ENCODE results near the gene SLX9. TPM values are rescaled to one million over a fixed set of nuclear protein-coding genes. Genes with fewer than 3 reads are reported as not detected.

Gene SLX9
- polyA plus RNA-seq, 12 donors, result 12.8 to 34.5 (median 15.4) TPM; not detected in 1

Other genes starting within 250 kb of the SLX9 start
- not detected for gene KRTAP10-12, start 242.9 kb upstream of the SLX9 start, polyA plus RNA-seq (ENCODE audit: insufficient read length in 12 of 12)
- gene TSPEAR, start 228.5 kb upstream of the SLX9 start, polyA plus RNA-seq (ENCODE audit: insufficient read length in 12 of 12), result 1 to 10 TPM in 3 of 12 donors, under 1 TPM in 6, not detected in 3; 0.05 to 9.3 (median 0.18) TPM
- gene UBE2G2, start 138.2 kb upstream of the SLX9 start, polyA plus RNA-seq (ENCODE audit: insufficient read length in 12 of 12), result 100 to 1,000 TPM in 6 of 12 donors, 10 to 100 TPM in 6; 63.0 to 863 (median 98.5) TPM
- 10 to 100 TPM in 11 of 12 donors, not detected in 1; 60.7 to 88.3 (median 66.5) TPM for gene SUMO3, start 122.0 kb upstream of the SLX9 start, polyA plus RNA-seq (ENCODE audit: insufficient read length in 12 of 12)
- gene PTTG1IP, start 66.3 kb upstream of the SLX9 start, polyA plus RNA-seq (ENCODE audit: insufficient read length in 12 of 12), result 100 to 1,000 TPM in 11 of 12 donors, not detected in 1; 115 to 170 (median 129) TPM
- gene ITGB2, start 19.1 kb upstream of the SLX9 start, polyA plus RNA-seq (ENCODE audit: insufficient read length in 12 of 12), result 10 to 100 TPM in 5 of 12 donors, 1 to 10 TPM in 6, not detected in 1; 6.6 to 27.9 (median 9.8) TPM
- gene ADARB1, start 134.6 kb downstream of the SLX9 start, polyA plus RNA-seq (ENCODE audit: insufficient read length in 12 of 12), result 10 to 100 TPM in 11 of 12 donors, not detected in 1; 22.6 to 43.0 (median 28.7) TPM